Parathyroid adenoma (tissue), 2 donors: ENCODE results near the gene GPC1.

ENCODE experiments used
- H2AFZ ChIP-seq: fragments of 300-600 bp; sonication (generic); one replicate; pipeline ENCODE4 v1.7.0; 2017; ENCODE audit warnings: antibody characterized with exemption, mild to moderate bottlenecking
- H3K27ac ChIP-seq: fragments of 300-600 bp; sonication (generic); one replicate; pipeline ENCODE4 v1.7.0; 2017
- H3K27me3 ChIP-seq: fragments of 300-600 bp; sonication (generic); one replicate; pipeline ENCODE4 v1.7.0; 2017; ENCODE audit warnings: low read length; ENCODE audit not compliant: control insufficient read depth, insufficient read depth
- H3K36me3 ChIP-seq: fragments of 300-600 bp; sonication (generic); one replicate; pipeline ENCODE4 v1.7.0; 2017; ENCODE audit warnings: low read length; ENCODE audit not compliant: control insufficient read depth, insufficient read depth
- H3K4me1 ChIP-seq: fragments of 300-600 bp; sonication (generic); one replicate; pipeline ENCODE4 v1.7.0; 2017; ENCODE audit warnings: control low read depth
- H3K4me2 ChIP-seq: fragments of 300-600 bp; sonication (generic); one replicate; pipeline ENCODE4 v1.7.0; 2017; ENCODE audit warnings: low read length
- H3K4me3 ChIP-seq: fragments of 300-600 bp; sonication (generic); one replicate; pipeline ENCODE4 v1.7.0; 2017; ENCODE audit warnings: low read depth, low read length
- H3K79me2 ChIP-seq: fragments of 300-600 bp; sonication (generic); one replicate; pipeline ENCODE4 v1.7.0; 2017; ENCODE audit warnings: control low read depth
- H3K9ac ChIP-seq: fragments of 300-600 bp; sonication (generic); one replicate; pipeline ENCODE4 v1.7.0; 2017; ENCODE audit warnings: mild to moderate bottlenecking
- H3K9me3 ChIP-seq: fragments of 300-600 bp; sonication (generic); one replicate; pipeline ENCODE4 v1.7.0; 2017; ENCODE audit warnings: low read length; ENCODE audit not compliant: control insufficient read depth
- TF ChIP-seq, protein P1 (sequence below): fragments of 300-600 bp; sonication (generic); IDR thresholded peaks from one replicate; pipeline ENCODE4 v1.7.0; 2017; ENCODE audit warnings: antibody characterized with exemption, mild to moderate bottlenecking
- donor health status: primary hyperparathyroidism.

Gene GPC1

DNA sequence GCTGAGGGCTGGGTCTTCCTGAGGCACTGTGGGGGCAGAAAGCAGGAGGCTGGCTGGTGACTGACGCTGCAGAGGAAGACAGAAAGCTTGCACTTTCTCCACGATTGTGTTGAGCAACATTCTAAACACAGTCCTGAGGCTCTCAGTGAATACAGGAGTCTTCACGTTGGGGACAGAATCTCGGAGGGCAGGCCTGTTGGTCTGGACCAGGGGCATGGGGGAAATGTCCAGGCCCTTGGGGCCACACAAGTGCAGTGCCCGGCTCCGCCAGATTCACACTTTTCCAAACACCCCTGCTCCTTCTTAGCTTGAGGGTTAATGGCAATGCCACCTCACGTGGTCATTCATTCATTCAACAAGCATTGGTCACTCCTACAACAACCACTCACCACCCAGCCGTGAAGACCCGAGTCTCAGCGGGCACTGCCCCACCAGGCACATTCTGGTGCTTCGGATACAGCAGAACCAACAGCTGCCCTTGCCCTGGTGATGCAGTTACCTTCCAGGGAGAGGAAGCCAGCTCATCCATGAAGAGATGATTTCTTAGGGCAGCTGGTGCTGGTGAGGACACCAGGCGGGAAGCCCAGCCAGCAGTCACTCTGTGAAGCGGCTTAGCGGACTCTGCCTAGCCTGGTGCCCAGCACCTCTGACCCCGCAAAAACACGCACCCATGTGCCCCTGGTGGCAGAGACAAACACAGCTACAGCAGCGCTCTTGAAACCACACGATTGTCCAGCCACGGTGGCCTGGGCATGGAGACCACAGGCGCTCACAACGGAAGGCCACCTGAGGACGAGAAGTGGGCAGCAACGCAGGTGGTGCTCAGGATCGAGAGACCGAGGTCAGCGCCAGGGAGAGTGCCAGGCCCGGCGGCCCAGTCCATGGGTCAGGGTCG lies 10.9 kb upstream of the GPC1 start:
- H3K27me3 ChIP-seq = no peaks in the 10 kb centered on the region
- no peak overlapping the region for H3K9ac ChIP-seq
- H3K9me3 ChIP-seq = no peaks in the 10 kb centered on the region
- H3K27ac ChIP-seq = no peak overlapping the region
- TF ChIP-seq, protein P1, sequence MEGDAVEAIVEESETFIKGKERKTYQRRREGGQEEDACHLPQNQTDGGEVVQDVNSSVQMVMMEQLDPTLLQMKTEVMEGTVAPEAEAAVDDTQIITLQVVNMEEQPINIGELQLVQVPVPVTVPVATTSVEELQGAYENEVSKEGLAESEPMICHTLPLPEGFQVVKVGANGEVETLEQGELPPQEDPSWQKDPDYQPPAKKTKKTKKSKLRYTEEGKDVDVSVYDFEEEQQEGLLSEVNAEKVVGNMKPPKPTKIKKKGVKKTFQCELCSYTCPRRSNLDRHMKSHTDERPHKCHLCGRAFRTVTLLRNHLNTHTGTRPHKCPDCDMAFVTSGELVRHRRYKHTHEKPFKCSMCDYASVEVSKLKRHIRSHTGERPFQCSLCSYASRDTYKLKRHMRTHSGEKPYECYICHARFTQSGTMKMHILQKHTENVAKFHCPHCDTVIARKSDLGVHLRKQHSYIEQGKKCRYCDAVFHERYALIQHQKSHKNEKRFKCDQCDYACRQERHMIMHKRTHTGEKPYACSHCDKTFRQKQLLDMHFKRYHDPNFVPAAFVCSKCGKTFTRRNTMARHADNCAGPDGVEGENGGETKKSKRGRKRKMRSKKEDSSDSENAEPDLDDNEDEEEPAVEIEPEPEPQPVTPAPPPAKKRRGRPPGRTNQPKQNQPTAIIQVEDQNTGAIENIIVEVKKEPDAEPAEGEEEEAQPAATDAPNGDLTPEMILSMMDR = no peak
- H3K36me3 ChIP-seq = no peaks in the 10 kb centered on the region
- H3K4me1 ChIP-seq = peaks cover 2% of the 10 kb centered on the region
- no peak overlapping the region for H2AFZ ChIP-seq
- H3K4me3 ChIP-seq = no peak overlapping the region
- no peaks in the 10 kb centered on the region for H3K79me2 ChIP-seq
- no peak overlapping the region for H3K4me2 ChIP-seq

DNA sequence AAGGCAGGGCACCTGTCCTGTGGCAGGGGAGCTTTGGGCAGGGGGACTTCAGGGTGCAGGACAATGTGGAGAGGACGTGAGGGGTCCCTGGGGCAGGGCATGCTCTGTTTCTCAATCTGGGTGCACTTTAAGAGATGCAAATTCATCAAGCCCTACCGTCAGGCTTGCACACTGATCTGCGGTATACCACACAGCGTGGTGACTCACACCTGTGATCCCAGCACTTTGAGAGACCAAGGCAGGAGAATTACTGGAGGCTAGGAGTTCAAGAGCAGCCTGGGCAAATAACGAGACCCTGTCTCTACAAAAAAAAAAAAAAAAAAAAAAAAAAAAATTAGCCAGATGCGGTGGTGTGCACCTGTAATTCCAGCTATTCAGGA lies 10.2 kb upstream of the GPC1 start:
- H3K9me3 ChIP-seq = no peaks in the 10 kb centered on the region

DNA sequence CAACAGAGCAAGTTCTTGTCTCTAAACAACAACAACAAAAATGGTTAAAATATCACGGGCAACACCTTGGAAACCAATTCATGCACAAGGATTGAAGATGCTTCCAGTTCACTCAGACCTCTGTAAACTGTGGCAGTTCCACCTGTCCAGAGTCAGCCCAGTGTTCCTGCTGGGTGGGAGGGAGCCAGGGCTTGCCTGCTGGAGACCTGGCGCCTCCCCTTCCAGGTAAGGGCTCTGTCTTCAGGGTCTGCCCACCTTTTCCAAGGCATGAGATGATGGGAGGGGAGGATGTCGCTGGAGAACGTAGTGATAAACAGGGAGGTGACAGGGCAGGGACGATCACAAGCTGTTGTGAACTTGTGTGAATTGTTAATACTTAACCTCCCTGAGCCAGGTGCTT lies 9.8 kb upstream of the GPC1 start:
- TF ChIP-seq, protein P1 = no peak
- H3K4me3 ChIP-seq = no peak overlapping the region
- H3K36me3 ChIP-seq = no peaks in the 10 kb centered on the region

More for the DNA sequence above, 10.2 kb upstream of the GPC1 start:
- TF ChIP-seq, protein P1 = no peak
- no peak overlapping the region for H3K9ac ChIP-seq
- peaks cover 2% of the 10 kb centered on the region for H3K4me1 ChIP-seq
- no peaks in the 10 kb centered on the region for H3K36me3 ChIP-seq
- H2AFZ ChIP-seq = no peak overlapping the region
- no peaks in the 10 kb centered on the region for H3K27me3 ChIP-seq
- no peak overlapping the region for H3K4me3 ChIP-seq
- H3K4me2 ChIP-seq = no peak overlapping the region
- H3K27ac ChIP-seq = no peak overlapping the region
- H3K79me2 ChIP-seq = no peaks in the 10 kb centered on the region

DNA sequence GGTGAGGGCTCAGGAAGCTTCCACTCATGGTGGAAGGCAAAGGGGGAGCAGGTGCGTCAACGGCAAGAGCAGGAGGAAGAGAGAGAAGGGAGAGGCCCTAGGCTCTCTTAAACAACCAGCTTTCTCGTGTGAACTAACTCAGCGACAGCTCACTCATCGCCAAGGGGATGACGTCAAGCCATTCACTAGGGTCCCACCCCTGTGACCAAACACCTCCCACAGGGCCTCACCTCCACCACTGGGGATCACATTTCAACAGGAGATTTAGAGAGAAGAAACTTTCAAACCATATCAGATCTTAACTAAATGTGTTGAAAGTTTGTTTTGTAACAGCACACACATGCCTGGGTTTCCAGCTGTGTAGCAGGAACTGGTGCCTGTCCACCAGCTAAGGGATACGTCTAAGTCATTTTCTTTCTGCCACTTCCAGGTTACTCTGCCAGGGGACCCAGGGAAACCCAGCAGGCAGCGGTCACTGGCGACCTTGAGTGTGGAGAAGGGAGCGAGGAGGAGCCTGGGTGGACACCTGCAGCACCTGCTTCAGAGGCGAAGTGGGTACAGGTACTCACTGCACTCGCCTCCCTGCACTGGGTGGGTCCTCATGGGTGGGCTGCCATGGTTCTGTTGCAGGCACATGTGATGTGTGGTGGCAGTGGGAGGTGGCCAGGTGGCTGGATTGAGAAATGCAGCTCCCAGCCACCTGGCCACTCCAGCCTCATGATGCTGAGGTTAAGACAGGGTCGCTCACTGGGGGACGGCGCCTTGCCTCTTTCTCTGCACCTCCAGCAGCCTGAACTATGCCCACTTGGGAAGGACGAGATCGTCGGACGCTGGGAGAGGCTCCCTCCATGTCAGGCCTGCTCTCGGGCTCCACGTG lies 8.4 kb upstream of the GPC1 start:
- H3K4me1 ChIP-seq = peaks cover 2% of the 10 kb centered on the region

More for the DNA sequence above, 9.8 kb upstream of the GPC1 start:
- no peak overlapping the region for H3K9ac ChIP-seq
- no peak overlapping the region for H2AFZ ChIP-seq
- no peak overlapping the region for H3K4me2 ChIP-seq
- H3K79me2 ChIP-seq = no peaks in the 10 kb centered on the region
- H3K4me1 ChIP-seq = peaks cover 2% of the 10 kb centered on the region
- no peak overlapping the region for H3K27ac ChIP-seq
- no peaks in the 10 kb centered on the region for H3K27me3 ChIP-seq
- H3K9me3 ChIP-seq = no peaks in the 10 kb centered on the region

More for the DNA sequence above, 8.4 kb upstream of the GPC1 start:
- Histone ChIP-seq H3K4me2 (no peak overlapping the region), H3K9me3 (no peaks in the 10 kb centered on the region), H3K27ac (no peak overlapping the region), H3K36me3 (no peaks in the 10 kb centered on the region), H2AFZ (peak overlapping the region; percentile 17), H3K27me3 (no peaks in the 10 kb centered on the region), H3K4me3 (no peak overlapping the region), H3K9ac (no peak overlapping the region), H3K79me2 (no peaks in the 10 kb centered on the region)
- TF ChIP-seq, protein P1 = no peak
